ENCODE measurements around the gene PRICKLE1.

Gene PRICKLE1

GRCh38 chr12:42498549-42499247 lies 90.8 kb downstream of the PRICKLE1 start:
- TF ChIP-seq EZH2 (IDR thresholded peaks at IDR 0.05; ENCODE audit: borderline replicate concordance, low read length) = no peak
- TF ChIP-seq CTCF (IDR thresholded peaks at IDR 0.05; ENCODE audit: low read length) = no peak
- H3K4me2 ChIP-seq (ENCODE audit: low read length) = no peak overlapping the region
- no peaks in the 10 kb centered on the region for H3K9me2 ChIP-seq (ENCODE audit: low read depth, low read length)
- H3K4me3 ChIP-seq (ENCODE audit: low read depth, low read length, poor library complexity, severe bottlenecking) = no peak overlapping the region
- H3K4me1 ChIP-seq (ENCODE audit: insufficient read depth, low read length, severe bottlenecking) = no peaks in the 10 kb centered on the region
- no peak overlapping the region for H2AFZ ChIP-seq (ENCODE audit: low read length)
- no peaks in the 10 kb centered on the region for H3K79me2 ChIP-seq (ENCODE audit: insufficient read depth, low read length)
- no peaks in the 10 kb centered on the region for H3K36me3 ChIP-seq (ENCODE audit: insufficient read depth, low read length)
- H3K9ac ChIP-seq (ENCODE audit: low read length) = no peak overlapping the region
- no peaks in the 10 kb centered on the region for H3F3A ChIP-seq (ENCODE audit: insufficient read depth, low read length)
- H3K27me3 ChIP-seq (ENCODE audit: insufficient read depth, low read length) = no peaks in the 10 kb centered on the region
- no peaks in the 10 kb centered on the region for H3K9me3 ChIP-seq (ENCODE audit: low read length)
- no peak overlapping the region for H3K27ac ChIP-seq (ENCODE audit: low read depth, low read length, poor library complexity, severe bottlenecking)
- H4K20me1 ChIP-seq (ENCODE audit: insufficient read depth, low read length) = no peaks in the 10 kb centered on the region

GRCh38 chr12:42496886-42497285 lies 92.7 kb downstream of the PRICKLE1 start:
- no peaks in the 10 kb centered on the region for H3K9me2 ChIP-seq (ENCODE audit: low read depth, low read length)
- no peaks in the 10 kb centered on the region for H3K36me3 ChIP-seq (ENCODE audit: insufficient read depth, low read length)
- H3F3A ChIP-seq (ENCODE audit: insufficient read depth, low read length) = no peaks in the 10 kb centered on the region
- no peaks in the 10 kb centered on the region for H3K27me3 ChIP-seq (ENCODE audit: insufficient read depth, low read length)
- H3K9me3 ChIP-seq (ENCODE audit: low read length) = no peaks in the 10 kb centered on the region
- H4K20me1 ChIP-seq (ENCODE audit: insufficient read depth, low read length) = no peaks in the 10 kb centered on the region
- H3K4me1 ChIP-seq (ENCODE audit: insufficient read depth, low read length, severe bottlenecking) = no peaks in the 10 kb centered on the region
- no peak overlapping the region for H3K9ac ChIP-seq (ENCODE audit: low read length)
- H2AFZ ChIP-seq (ENCODE audit: low read length) = no peak overlapping the region
- H3K27ac ChIP-seq (ENCODE audit: low read depth, low read length, poor library complexity, severe bottlenecking) = no peak overlapping the region
- TF ChIP-seq CTCF (IDR thresholded peaks at IDR 0.05; ENCODE audit: low read length) (no peak), EZH2 (IDR thresholded peaks at IDR 0.05; ENCODE audit: borderline replicate concordance, low read length) (no peak)
- no peaks in the 10 kb centered on the region for H3K79me2 ChIP-seq (ENCODE audit: insufficient read depth, low read length)
- no peak overlapping the region for H3K4me2 ChIP-seq (ENCODE audit: low read length)
- no peak overlapping the region for H3K4me3 ChIP-seq (ENCODE audit: low read depth, low read length, poor library complexity, severe bottlenecking)

- Histone ChIP-seq H3K27ac (ENCODE audit: low read depth, low read length, poor library complexity, severe bottlenecking) (no peak overlapping the region), H3K79me2 (ENCODE audit: insufficient read depth, low read length) (no peaks in the 10 kb centered on the region)
Measured at GRCh38 chr12:42495244-42495643, 94.3 kb downstream of the PRICKLE1 start.

More at GRCh38 chr12:42495244-42495643, 94.3 kb downstream of the PRICKLE1 start:
- no peak overlapping the region for H3K4me3 ChIP-seq (ENCODE audit: low read depth, low read length, poor library complexity, severe bottlenecking)
- H3K27me3 ChIP-seq (ENCODE audit: insufficient read depth, low read length) = no peaks in the 10 kb centered on the region
- H3K4me1 ChIP-seq (ENCODE audit: insufficient read depth, low read length, severe bottlenecking) = no peaks in the 10 kb centered on the region
- TF ChIP-seq EZH2 (IDR thresholded peaks at IDR 0.05; ENCODE audit: borderline replicate concordance, low read length) (no peak), CTCF (IDR thresholded peaks at IDR 0.05; ENCODE audit: low read length) (no peak)
- no peak overlapping the region for H3K4me2 ChIP-seq (ENCODE audit: low read length)
- no peaks in the 10 kb centered on the region for H3F3A ChIP-seq (ENCODE audit: insufficient read depth, low read length)
- no peak overlapping the region for H3K9ac ChIP-seq (ENCODE audit: low read length)
- no peak overlapping the region for H2AFZ ChIP-seq (ENCODE audit: low read length)
- H3K9me2 ChIP-seq (ENCODE audit: low read depth, low read length) = no peaks in the 10 kb centered on the region
- H3K9me3 ChIP-seq (ENCODE audit: low read length) = no peaks in the 10 kb centered on the region
- no peaks in the 10 kb centered on the region for H3K36me3 ChIP-seq (ENCODE audit: insufficient read depth, low read length)
- H4K20me1 ChIP-seq (ENCODE audit: insufficient read depth, low read length) = no peaks in the 10 kb centered on the region

Measured in OCI-LY1 (cell line).